K562 (cell line): ENCODE data around the gene UGT1A6. TPM values are rescaled to one million over a fixed set of nuclear protein-coding genes. Genes with fewer than 3 reads are reported as not detected.

Source experiments
- CC2D1A ChIP-seq: fragments of 450-650 bp; IDR thresholded peaks from 2 replicates; pipeline ENCODE4 v1.6.1; 2017; ENCODE audit warnings: mild to moderate bottlenecking
- CCAR2 ChIP-seq: fragments of 200-400 bp; formaldehyde crosslinking; IDR thresholded peaks from 2 replicates; pipeline ENCODE4 v1.6.1; 2017; ENCODE audit warnings: mild to moderate bottlenecking, low read depth, low read length
- ETV6 ChIP-seq, 3 experiments: fragments of 150-350 bp in 1 of 3; sonication (generic) in 1 of 3; formaldehyde crosslinking in 1 of 3; IDR thresholded peaks; 2 replicates each; pipeline versions ENCODE4 v1.6.1 to v1.8.0; 2014 to 2022; ENCODE audit warnings: borderline replicate concordance in 2 of 3, low read depth in 2 of 3, antibody characterized with exemption in 1 of 3, low read length in 1 of 3, mild to moderate bottlenecking in 1 of 3, missing genetic modification reagents in 1 of 3
- GATAD2A ChIP-seq: fragments of 450-650 bp; IDR thresholded peaks from 2 replicates; pipeline ENCODE4 v1.6.1; 2017
- HDAC8 ChIP-seq: fragments of 450-650 bp; IDR thresholded peaks from 2 replicates; pipeline ENCODE4 v1.6.1; 2016; ENCODE audit warnings: mild to moderate bottlenecking, missing genetic modification characterization, moderate library complexity, missing compliant biosample characterization
- PREB ChIP-seq: sonication (generic); formaldehyde crosslinking; IDR thresholded peaks from 2 replicates; pipeline ENCODE4 v1.8.1; 2023; ENCODE audit warnings: mild to moderate bottlenecking, missing genetic modification reagents
- USF1 ChIP-seq: sonication (generic); formaldehyde crosslinking; IDR thresholded peaks from 2 replicates; pipeline ENCODE4 v1.9.0; 2022; ENCODE audit warnings: mild to moderate bottlenecking, missing genetic modification reagents
- ZNF124 ChIP-seq: sonication (generic); formaldehyde crosslinking; IDR thresholded peaks from 2 replicates; pipeline ENCODE4 v1.8.1; 2022; ENCODE audit warnings: missing genetic modification reagents
- polyA plus RNA-seq, 8 experiments: library from polyadenylated mRNA; depleted of rRNA in 4 of 8; stranded (reverse) in 5 of 8; unstranded in 3 of 8; fragments of >200 nt; fragmentation: Nextera tagmentation in 2 of 8; fragmentation: Illumina TruSeq in 1 of 8; extraction: Ambion mirVana in 2 of 8; extraction: Trizol in 1 of 8; gene quantifications; 2 replicates each; pipeline versions ENCODE4 v1.2.1 to v1.2.3, GENCODE V29; 2011 to 2014; ENCODE audit warnings: inconsistent platforms in 1 of 8, missing spikeins in 1 of 8
- total RNA-seq, 7 experiments: library from RNA; depleted of rRNA in 6 of 7; stranded (reverse); fragments of >200 nt in 6 of 7; fragmentation: Illumina TruSeq in 2 of 7; extraction: Trizol in 2 of 7; gene quantifications; 2 replicates each; pipeline versions ENCODE4 v1.2.1 to v1.2.3, GENCODE V29; 2011 to 2021; ENCODE audit warnings: low replicate concordance in 1 of 7
- TF ChIP-seq, protein P1 (sequence below): fragments of 250-450 bp; sonication (Bioruptor Pico); IDR thresholded peaks from 2 replicates; pipeline ENCODE4 v1.4.0; 2020; ENCODE audit warnings: mild to moderate bottlenecking, moderate library complexity, borderline replicate concordance

UGT1A6 gene
- total and polyA plus RNA-seq, 9 of the 15 experiments (the other 6 are each of a cell fraction or from before 2014, with no cell fraction given) = not detected

DNA sequence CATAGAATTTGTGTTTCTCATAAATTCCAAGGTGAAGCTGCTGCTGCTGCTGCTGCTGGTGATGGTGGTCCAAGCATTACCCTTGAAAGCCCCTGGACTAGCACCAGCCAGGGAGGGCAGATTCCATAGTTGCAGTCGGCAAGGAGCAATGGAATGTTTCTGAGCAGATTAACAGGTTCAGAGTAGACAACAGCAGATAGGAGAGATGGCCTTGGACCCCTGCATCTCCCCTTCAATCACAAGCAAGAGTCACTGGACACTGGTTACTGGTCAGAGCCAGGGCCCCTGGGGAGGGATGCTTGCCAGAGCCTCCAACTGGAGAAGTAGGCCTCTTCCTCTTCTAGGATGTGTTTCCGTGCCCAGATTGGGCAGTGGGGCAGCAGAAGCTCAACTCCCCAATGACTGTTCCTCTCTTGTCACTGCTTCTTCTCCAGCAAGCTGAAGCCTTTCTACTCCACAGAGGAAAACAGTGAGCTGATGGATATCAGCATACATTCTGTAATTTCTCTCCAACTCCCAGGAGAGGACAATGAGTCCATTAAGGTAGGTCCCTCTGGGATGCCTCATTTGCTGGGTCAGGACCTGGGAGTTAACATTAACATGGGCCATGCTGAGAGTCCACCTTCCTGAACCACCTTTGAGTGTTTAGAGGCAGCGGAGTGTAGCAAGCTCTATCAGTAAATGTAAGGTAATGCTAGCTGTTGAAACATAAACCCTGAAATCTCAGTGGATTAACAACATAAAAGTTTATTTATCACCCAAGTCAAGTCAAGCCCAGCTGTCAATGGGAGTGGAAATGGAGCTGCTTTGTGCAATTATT is 120.8 kb downstream of the UGT1A6 start (continued):
- TF ChIP-seq PREB (CRISPR knock-in tag) = no peak
- no peak for TF ChIP-seq ETV6 (IDR thresholded peaks at IDR 0.05; ENCODE audit: borderline replicate concordance in 1 of 2, low read depth in 2 of 2, low read length in 1 of 2)
- TF ChIP-seq ETV6 (CRISPR knock-in tag; IDR thresholded peaks at IDR 0.05; ENCODE audit: borderline replicate concordance) = no peak
- no peak for TF ChIP-seq CC2D1A
- TF ChIP-seq, protein P1, sequence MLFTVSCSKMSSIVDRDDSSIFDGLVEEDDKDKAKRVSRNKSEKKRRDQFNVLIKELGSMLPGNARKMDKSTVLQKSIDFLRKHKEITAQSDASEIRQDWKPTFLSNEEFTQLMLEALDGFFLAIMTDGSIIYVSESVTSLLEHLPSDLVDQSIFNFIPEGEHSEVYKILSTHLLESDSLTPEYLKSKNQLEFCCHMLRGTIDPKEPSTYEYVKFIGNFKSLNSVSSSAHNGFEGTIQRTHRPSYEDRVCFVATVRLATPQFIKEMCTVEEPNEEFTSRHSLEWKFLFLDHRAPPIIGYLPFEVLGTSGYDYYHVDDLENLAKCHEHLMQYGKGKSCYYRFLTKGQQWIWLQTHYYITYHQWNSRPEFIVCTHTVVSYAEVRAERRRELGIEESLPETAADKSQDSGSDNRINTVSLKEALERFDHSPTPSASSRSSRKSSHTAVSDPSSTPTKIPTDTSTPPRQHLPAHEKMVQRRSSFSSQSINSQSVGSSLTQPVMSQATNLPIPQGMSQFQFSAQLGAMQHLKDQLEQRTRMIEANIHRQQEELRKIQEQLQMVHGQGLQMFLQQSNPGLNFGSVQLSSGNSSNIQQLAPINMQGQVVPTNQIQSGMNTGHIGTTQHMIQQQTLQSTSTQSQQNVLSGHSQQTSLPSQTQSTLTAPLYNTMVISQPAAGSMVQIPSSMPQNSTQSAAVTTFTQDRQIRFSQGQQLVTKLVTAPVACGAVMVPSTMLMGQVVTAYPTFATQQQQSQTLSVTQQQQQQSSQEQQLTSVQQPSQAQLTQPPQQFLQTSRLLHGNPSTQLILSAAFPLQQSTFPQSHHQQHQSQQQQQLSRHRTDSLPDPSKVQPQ = no peak
- TF ChIP-seq GATAD2A = no peak
- TF ChIP-seq USF1 = no peak
- no peak for TF ChIP-seq HDAC8 (tag)
- no peak for TF ChIP-seq ZNF124 (CRISPR knock-in tag)
- no peak for TF ChIP-seq CCAR2
